ENCODE measurements around the gene TYROBP. TPM values are rescaled to one million over a fixed set of nuclear protein-coding genes. Genes with fewer than 3 reads are reported as not detected.
"Not testable (repeated sequence)": the region's sequence is repeated elsewhere in the genome, so short reads cannot be mapped to it uniquely, and the experiment has no call there.

Gene TYROBP
- total RNA-seq, 1 donor from 2014 or later: not detected

DNA sequence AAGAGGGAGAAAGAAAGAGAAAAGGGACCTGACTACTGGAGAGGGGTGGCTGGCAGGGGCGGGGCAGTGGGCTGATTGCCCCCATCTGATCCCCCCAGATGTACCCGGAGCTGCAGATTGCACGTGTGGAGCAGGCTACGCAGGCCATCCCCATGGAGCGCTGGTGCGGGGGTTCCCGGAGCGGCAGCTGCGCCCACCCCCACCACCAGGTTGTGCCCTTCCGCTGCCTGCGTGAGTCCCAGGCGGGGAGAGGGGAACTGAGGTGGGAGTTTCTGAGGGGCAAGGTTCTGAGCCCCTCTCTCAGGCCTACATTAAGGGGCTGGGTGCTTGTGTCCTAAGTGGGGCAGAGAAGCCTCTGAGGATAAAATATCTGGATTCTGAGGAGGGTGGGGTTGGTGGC lies 37.3 kb downstream of the TYROBP start:
- no peak overlapping the region for H3K4me3 Mint-ChIP-seq
- H3K9me3 Mint-ChIP-seq: no peaks in the 10 kb centered on the region
- TF ChIP-seq, protein P1, sequence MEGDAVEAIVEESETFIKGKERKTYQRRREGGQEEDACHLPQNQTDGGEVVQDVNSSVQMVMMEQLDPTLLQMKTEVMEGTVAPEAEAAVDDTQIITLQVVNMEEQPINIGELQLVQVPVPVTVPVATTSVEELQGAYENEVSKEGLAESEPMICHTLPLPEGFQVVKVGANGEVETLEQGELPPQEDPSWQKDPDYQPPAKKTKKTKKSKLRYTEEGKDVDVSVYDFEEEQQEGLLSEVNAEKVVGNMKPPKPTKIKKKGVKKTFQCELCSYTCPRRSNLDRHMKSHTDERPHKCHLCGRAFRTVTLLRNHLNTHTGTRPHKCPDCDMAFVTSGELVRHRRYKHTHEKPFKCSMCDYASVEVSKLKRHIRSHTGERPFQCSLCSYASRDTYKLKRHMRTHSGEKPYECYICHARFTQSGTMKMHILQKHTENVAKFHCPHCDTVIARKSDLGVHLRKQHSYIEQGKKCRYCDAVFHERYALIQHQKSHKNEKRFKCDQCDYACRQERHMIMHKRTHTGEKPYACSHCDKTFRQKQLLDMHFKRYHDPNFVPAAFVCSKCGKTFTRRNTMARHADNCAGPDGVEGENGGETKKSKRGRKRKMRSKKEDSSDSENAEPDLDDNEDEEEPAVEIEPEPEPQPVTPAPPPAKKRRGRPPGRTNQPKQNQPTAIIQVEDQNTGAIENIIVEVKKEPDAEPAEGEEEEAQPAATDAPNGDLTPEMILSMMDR (conservative IDR thresholded peaks at IDR 0.05): no peak
- H3K27me3 Mint-ChIP-seq (ENCODE audit: low read depth): no peaks in the 10 kb centered on the region
- no peak overlapping the region for H3K27ac Mint-ChIP-seq (ENCODE audit: unreplicated experiment)
- no peak for DNase-seq (ENCODE audit: low read depth, low spot score)
- peaks cover 2% of the 10 kb centered on the region for H3K36me3 Mint-ChIP-seq (ENCODE audit: low read depth)
- peaks cover 23% of the 10 kb centered on the region for H3K4me1 Mint-ChIP-seq

GRCh38 chr19:35870124-35870736 lies 37.9 kb downstream of the TYROBP start:
- peaks cover 23% of the 10 kb centered on the region for H3K4me1 Mint-ChIP-seq
- not testable (repeated sequence) for H3K36me3 Mint-ChIP-seq (ENCODE audit: low read depth); DNase-seq (ENCODE audit: low read depth, low spot score); H3K9me3 Mint-ChIP-seq; H3K27me3 Mint-ChIP-seq (ENCODE audit: low read depth)
- peak overlapping the region; percentile 54 for H3K27ac Mint-ChIP-seq (ENCODE audit: unreplicated experiment)
- peak overlapping the region; percentile 90 for H3K4me3 Mint-ChIP-seq

GRCh38 chr19:35869327-35870123 lies 38.6 kb downstream of the TYROBP start:
- Mint-ChIP-seq H3K4me3 (peak overlapping the region; percentile 90), H3K36me3 (ENCODE audit: low read depth) (peaks cover 2% of the 10 kb centered on the region), H3K27ac (ENCODE audit: unreplicated experiment) (peak overlapping the region; percentile 94), H3K9me3 (no peaks in the 10 kb centered on the region), H3K27me3 (ENCODE audit: low read depth) (no peaks in the 10 kb centered on the region), H3K4me1 (peaks cover 23% of the 10 kb centered on the region)
- TF ChIP-seq, protein P1 (conservative IDR thresholded peaks at IDR 0.05): no peak
- peak; percentile 84 for DNase-seq (ENCODE audit: low read depth, low spot score)

DNA sequence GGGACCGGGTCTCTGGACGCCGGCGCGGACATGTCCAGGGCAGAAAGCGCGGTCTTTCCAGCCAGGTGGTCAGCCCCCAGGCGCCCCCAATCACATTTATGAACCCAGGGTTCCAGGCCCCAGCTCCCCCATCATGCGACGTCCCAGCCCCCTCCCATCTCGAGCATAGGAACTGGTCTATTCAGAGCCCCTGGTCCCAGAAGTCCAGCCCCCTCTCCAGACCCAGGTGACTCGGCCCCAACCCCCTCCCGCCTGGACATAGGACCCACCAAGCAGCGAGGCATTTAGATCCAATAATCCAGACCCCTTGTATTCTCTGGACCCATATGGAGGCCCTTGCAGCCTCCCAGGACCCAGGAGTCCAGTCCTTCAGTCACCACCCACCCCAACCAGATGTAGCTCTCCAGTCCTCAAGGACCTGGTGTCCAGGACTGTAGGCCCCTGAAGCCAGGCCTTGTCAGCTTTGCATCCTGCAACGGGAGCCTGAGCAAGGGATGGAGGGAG lies 39.2 kb downstream of the TYROBP start:
- no peak for DNase-seq (ENCODE audit: low read depth, low spot score)
- Mint-ChIP-seq H3K27me3 (ENCODE audit: low read depth) (no peaks in the 10 kb centered on the region), H3K9me3 (no peaks in the 10 kb centered on the region), H3K4me1 (peaks cover 23% of the 10 kb centered on the region), H3K4me3 (peak overlapping the region; percentile 90), H3K27ac (ENCODE audit: unreplicated experiment) (peak overlapping the region; percentile 94), H3K36me3 (ENCODE audit: low read depth) (peaks cover 2% of the 10 kb centered on the region)
- TF ChIP-seq, protein P1 (conservative IDR thresholded peaks at IDR 0.05): no peak

GRCh38 chr19:35868172-35868822 lies 39.8 kb downstream of the TYROBP start, which contains the start of gene APLP1:
APLP1 (plus strand) TSS chr19:35868574; CDS start chr19:35868637, 63 bp downstream.
- Mint-ChIP-seq H3K9me3 (no peaks in the 10 kb centered on the region), H3K27ac (ENCODE audit: unreplicated experiment) (peak within 1 kb of the TSS; percentile 94), H3K4me1 (peaks cover 23% of the 10 kb centered on the region), H3K27me3 (ENCODE audit: low read depth) (no peaks in the 10 kb centered on the region), H3K4me3 (peak within 1 kb of the TSS; percentile 90), H3K36me3 (ENCODE audit: low read depth) (no peaks in the 10 kb centered on the region)
- DNase-seq (ENCODE audit: low read depth, low spot score): peak; percentile 66
- TF ChIP-seq, protein P1 (conservative IDR thresholded peaks at IDR 0.05): no peak
